ENCODE results near the gene KSR1.
A peak's percentile ranks its signal among the peaks of the same experiment; 100 is the strongest.

Gene KSR1

GRCh38 chr17:27569257-27569722 is 113.0 kb downstream of the KSR1 start:
- peak overlapping the region; percentile 13 for H3K27ac Mint-ChIP-seq

DNA sequence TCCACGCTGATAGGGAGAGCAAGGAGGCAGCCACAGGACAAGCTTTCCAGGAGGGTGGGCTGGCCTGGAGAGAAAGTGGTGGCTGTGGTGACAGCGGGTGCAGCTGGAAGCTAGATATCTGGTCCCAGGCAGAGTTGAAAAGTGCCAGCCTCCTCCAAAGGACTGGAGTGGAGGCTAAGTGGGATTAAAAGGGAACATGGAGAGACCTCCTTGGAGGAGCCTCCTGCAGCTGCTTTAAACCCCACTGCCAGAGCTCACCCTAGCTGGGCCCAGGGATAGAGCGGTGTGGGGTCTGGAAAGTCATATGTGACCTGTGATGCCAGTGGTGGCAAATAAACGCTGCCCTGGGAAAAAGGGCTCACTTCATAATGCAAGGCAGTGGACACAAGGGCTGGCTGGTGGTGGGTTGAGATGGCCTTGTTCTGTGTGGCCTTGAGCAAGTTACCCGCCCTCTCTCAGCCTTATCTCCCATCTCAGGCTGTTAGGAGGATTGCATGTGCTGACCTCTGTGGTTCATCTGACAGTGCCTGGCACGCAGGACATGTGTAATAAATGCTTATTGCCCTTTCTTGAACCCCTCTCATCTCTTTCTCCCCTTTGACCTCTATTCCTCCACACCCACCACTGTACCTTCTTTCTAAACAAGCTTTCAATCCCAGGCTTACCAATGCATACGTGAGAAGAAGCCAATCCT is 113.8 kb downstream of the KSR1 start:
- Mint-ChIP-seq H3K4me3 (no peak overlapping the region), H3K4me1 (ENCODE audit: low read depth) (peaks cover 65% of the 10 kb centered on the region), H3K27me3 (ENCODE audit: low read depth) (no peaks in the 10 kb centered on the region), H3K36me3 (ENCODE audit: low read depth) (no peaks in the 10 kb centered on the region), H3K9me3 (no peaks in the 10 kb centered on the region), H3K27ac (peak overlapping the region; percentile 31)
- no peak for DNase-seq (ENCODE audit: low spot score)

More at GRCh38 chr17:27569257-27569722, 113.0 kb downstream of the KSR1 start:
- peaks cover 2% of the 10 kb centered on the region for H3K36me3 Mint-ChIP-seq (ENCODE audit: low read depth)
- H3K4me3 Mint-ChIP-seq, result no peak overlapping the region
- DNase-seq (ENCODE audit: low spot score), result peak; percentile 55
- H3K4me1 Mint-ChIP-seq (ENCODE audit: low read depth), result peaks cover 65% of the 10 kb centered on the region
- no peaks in the 10 kb centered on the region for H3K27me3 Mint-ChIP-seq (ENCODE audit: low read depth)
- peaks cover 3% of the 10 kb centered on the region for H3K9me3 Mint-ChIP-seq

DNA sequence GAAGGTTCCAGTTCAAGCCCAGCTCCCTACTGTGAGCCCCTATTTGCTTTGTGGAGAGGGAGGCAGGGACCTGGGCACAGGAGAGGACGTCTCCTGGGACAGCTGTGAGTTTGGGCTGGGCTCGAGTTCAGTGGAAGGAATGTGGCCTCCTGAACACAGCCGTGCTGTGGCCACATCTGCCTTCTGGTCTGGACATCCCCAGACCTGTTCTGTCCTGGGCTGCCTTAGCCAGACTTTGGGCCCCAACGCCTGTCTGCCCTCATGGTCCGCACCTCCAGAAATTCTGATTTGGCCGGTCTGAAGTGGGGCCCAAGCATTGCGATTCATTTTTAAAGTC is 114.3 kb downstream of the KSR1 start:
- no peak overlapping the region for H3K4me3 Mint-ChIP-seq
- H3K4me1 Mint-ChIP-seq (ENCODE audit: low read depth), result peaks cover 67% of the 10 kb centered on the region
- no peaks in the 10 kb centered on the region for H3K36me3 Mint-ChIP-seq (ENCODE audit: low read depth)
- no peaks in the 10 kb centered on the region for H3K27me3 Mint-ChIP-seq (ENCODE audit: low read depth)
- no peaks in the 10 kb centered on the region for H3K9me3 Mint-ChIP-seq
- peak overlapping the region; percentile 24 for H3K27ac Mint-ChIP-seq
- no peak for DNase-seq (ENCODE audit: low spot score)

DNA sequence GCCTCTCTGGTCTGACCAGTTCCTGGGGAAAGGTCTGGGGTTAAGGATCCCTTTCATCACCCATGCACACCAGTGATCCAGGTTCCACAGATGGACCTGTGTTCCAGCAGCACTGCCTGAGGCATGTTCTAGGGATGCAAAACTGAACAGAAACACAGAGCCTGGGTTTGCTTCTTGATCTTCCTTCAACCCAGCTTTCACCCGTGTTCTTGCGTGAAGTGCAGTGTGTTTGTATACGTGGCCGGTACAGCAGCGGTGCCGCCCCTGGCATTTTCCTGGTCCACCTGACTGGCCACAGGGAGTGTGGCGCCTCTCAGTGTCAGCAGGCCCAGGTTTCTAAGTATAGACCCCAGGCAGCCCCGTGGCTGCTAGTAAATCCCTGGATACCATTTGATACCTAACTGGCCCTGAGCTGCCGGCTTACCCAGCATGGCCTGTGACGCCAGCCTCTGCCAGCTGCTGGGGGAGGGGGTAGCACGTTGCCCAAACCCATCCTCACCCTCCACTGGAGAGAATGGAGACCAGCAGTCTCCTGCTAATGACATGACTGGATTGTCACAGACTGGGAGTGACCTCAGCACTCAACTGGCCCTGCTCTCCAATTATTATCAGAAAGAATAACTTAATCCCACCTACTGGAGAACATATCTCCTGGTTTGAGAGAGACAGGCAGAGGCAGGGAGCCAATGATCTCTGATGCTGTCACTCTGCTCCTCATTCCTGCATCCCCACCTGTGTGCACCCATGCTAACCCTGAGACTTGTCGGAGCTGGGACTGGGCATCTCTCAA is 115.5 kb downstream of the KSR1 start:
- peaks cover 69% of the 10 kb centered on the region for H3K4me1 Mint-ChIP-seq (ENCODE audit: low read depth)
- no peak for DNase-seq (ENCODE audit: low spot score)
- no peaks in the 10 kb centered on the region for H3K27me3 Mint-ChIP-seq (ENCODE audit: low read depth)
- no peak overlapping the region for H3K4me3 Mint-ChIP-seq
- H3K36me3 Mint-ChIP-seq (ENCODE audit: low read depth), result no peaks in the 10 kb centered on the region
- H3K9me3 Mint-ChIP-seq, result no peaks in the 10 kb centered on the region
- no peak overlapping the region for H3K27ac Mint-ChIP-seq

DNA sequence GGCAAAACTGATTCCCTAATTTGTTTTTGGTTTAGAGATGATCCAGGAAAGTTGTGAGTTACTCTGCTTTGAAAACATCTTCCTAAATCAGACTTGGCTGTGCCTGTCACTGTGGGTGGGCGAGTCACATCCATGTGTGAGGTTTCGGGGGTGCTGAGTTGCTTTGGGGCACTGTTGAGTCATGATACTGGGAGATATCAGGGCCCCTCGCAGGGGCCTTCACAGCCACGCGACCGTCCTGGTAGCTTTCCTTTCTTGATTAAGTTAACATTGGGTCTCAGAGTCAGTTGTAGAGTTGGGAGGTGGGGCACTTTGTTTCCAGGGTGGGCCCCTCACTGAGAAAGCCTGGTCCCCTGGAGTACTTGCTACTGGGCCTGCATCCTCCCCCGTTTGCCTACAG is 116.4 kb downstream of the KSR1 start:
- DNase-seq (ENCODE audit: low spot score), result peak; percentile 76
- Mint-ChIP-seq H3K27ac (peak overlapping the region; percentile 31), H3K36me3 (ENCODE audit: low read depth) (peaks cover 2% of the 10 kb centered on the region), H3K9me3 (no peaks in the 10 kb centered on the region), H3K27me3 (ENCODE audit: low read depth) (no peaks in the 10 kb centered on the region), H3K4me1 (ENCODE audit: low read depth) (peaks cover 70% of the 10 kb centered on the region), H3K4me3 (no peak overlapping the region)

DNA sequence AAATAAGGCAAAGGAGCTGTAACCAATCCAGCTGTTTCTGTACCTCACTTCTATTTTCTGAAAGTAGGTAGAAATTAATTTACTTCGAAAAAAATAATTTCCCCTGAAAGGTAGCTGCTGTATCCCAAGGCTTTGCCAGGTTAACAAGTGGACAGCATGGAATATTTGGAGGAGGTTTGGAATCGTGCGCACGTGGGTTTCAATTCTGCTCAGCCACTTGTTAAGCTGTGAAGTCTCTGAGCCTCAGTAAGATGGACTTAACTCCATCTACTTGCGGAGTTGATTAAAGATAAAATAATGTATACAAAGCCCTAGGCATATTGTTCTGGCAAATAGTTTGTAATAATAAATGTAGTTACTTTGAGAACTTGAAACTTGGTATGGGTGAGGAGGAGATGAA is 117.3 kb downstream of the KSR1 start:
- no peak overlapping the region for H3K4me3 Mint-ChIP-seq
- H3K27me3 Mint-ChIP-seq (ENCODE audit: low read depth), result no peaks in the 10 kb centered on the region

DNA sequence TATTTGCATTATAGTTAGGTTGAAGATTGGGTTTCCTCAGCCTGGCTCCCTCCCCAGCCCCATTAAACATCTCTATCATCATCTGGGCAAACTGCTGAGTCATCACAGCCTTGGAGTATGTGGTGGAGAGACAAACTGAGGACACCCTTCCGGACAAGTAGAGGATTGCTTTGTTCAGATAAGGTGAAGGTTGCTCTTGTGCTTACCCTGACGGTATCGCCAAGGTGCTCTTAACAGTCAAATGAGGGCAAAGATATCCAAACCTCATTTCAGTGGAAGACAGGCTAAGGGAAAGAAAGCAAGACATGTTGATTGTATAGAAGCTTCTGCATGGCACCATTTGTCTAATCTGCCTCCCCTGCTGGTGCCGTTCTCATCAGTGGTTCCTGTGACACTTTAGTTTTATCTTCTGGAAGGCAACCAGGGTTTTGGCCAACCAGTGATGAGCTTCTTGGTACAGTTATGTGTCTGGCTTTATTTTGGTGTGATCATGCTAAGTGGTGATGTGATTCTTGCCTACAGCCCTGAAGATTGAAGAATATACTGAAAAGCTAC is 117.8 kb downstream of the KSR1 start:
- Mint-ChIP-seq H3K27ac (peak overlapping the region; percentile 28), H3K9me3 (no peaks in the 10 kb centered on the region), H3K4me3 (no peak overlapping the region), H3K27me3 (ENCODE audit: low read depth) (no peaks in the 10 kb centered on the region), H3K36me3 (ENCODE audit: low read depth) (peaks cover 4% of the 10 kb centered on the region), H3K4me1 (ENCODE audit: low read depth) (peaks cover 78% of the 10 kb centered on the region)
- DNase-seq (ENCODE audit: low spot score), result no peak

More for the DNA sequence above, 117.3 kb downstream of the KSR1 start:
- Mint-ChIP-seq H3K9me3 (no peaks in the 10 kb centered on the region), H3K27ac (peak overlapping the region; percentile 28), H3K4me1 (ENCODE audit: low read depth) (peaks cover 76% of the 10 kb centered on the region), H3K36me3 (ENCODE audit: low read depth) (peaks cover 4% of the 10 kb centered on the region)
- DNase-seq (ENCODE audit: low spot score), result no peak

- no peak for DNase-seq (ENCODE audit: low spot score)
- Mint-ChIP-seq H3K27me3 (ENCODE audit: low read depth) (no peaks in the 10 kb centered on the region), H3K4me1 (ENCODE audit: low read depth) (peaks cover 73% of the 10 kb centered on the region), H3K4me3 (no peak overlapping the region), H3K9me3 (no peaks in the 10 kb centered on the region), H3K36me3 (ENCODE audit: low read depth) (peaks cover 6% of the 10 kb centered on the region), H3K27ac (peak overlapping the region; percentile 7)
Measured at GRCh38 chr17:27575096-27575911, 119.1 kb downstream of the KSR1 start.

- no peaks in the 10 kb centered on the region for H3K27me3 Mint-ChIP-seq (ENCODE audit: low read depth)
- no peak for DNase-seq (ENCODE audit: low spot score)
- H3K4me1 Mint-ChIP-seq (ENCODE audit: low read depth), result peaks cover 72% of the 10 kb centered on the region
- no peaks in the 10 kb centered on the region for H3K9me3 Mint-ChIP-seq
- H3K4me3 Mint-ChIP-seq, result no peak overlapping the region
- H3K36me3 Mint-ChIP-seq (ENCODE audit: low read depth), result peaks cover 6% of the 10 kb centered on the region
- peak overlapping the region; percentile 5 for H3K27ac Mint-ChIP-seq
Measured at GRCh38 chr17:27575912-27576252, 119.6 kb downstream of the KSR1 start.

- H3K4me3 Mint-ChIP-seq, result peak overlapping the region; percentile 35
Measured at GRCh38 chr17:27576477-27577083, 120.3 kb downstream of the KSR1 start.

GRCh38 chr17:27577121-27577761 is 121.0 kb downstream of the KSR1 start:
- H3K9me3 Mint-ChIP-seq, result no peaks in the 10 kb centered on the region
- peaks cover 71% of the 10 kb centered on the region for H3K4me1 Mint-ChIP-seq (ENCODE audit: low read depth)
- peak overlapping the region; percentile 85 for H3K27ac Mint-ChIP-seq
- peaks cover 6% of the 10 kb centered on the region for H3K36me3 Mint-ChIP-seq (ENCODE audit: low read depth)
- DNase-seq (ENCODE audit: low spot score), result no peak
- no peaks in the 10 kb centered on the region for H3K27me3 Mint-ChIP-seq (ENCODE audit: low read depth)
- peak overlapping the region; percentile 35 for H3K4me3 Mint-ChIP-seq

More at GRCh38 chr17:27576477-27577083, 120.3 kb downstream of the KSR1 start:
- H3K4me1 Mint-ChIP-seq (ENCODE audit: low read depth), result peaks cover 73% of the 10 kb centered on the region
- H3K36me3 Mint-ChIP-seq (ENCODE audit: low read depth), result peaks cover 6% of the 10 kb centered on the region
- H3K9me3 Mint-ChIP-seq, result no peaks in the 10 kb centered on the region
- no peaks in the 10 kb centered on the region for H3K27me3 Mint-ChIP-seq (ENCODE audit: low read depth)
- no peak for DNase-seq (ENCODE audit: low spot score)
- peak overlapping the region; percentile 85 for H3K27ac Mint-ChIP-seq

GRCh38 chr17:27577884-27578717 is 121.9 kb downstream of the KSR1 start:
- Mint-ChIP-seq H3K27ac (peak overlapping the region; percentile 81), H3K9me3 (no peaks in the 10 kb centered on the region), H3K27me3 (ENCODE audit: low read depth) (no peaks in the 10 kb centered on the region), H3K4me3 (peak overlapping the region; percentile 19), H3K36me3 (ENCODE audit: low read depth) (peaks cover 6% of the 10 kb centered on the region), H3K4me1 (ENCODE audit: low read depth) (peaks cover 62% of the 10 kb centered on the region)
- no peak for DNase-seq (ENCODE audit: low spot score)

Data from T-helper 2 cell treated with Interferon-gamma antibody and Interleukin-4, amounts not matched to agents 5 μg/mL and 100 μg/mL, for 36 hours (primary cell).